CD4-positive, alpha-beta T cell treated with Interleukin-1 beta for 1 hour (primary cell): Measurements from ENCODE around the gene KBTBD3.
"Not testable (repeated sequence)": the region's sequence is repeated elsewhere in the genome, so short reads cannot be mapped to it uniquely, and the experiment has no call there.

ENCODE experiments used
- DNase-seq, 2 donors: peaks; one replicate each; pipeline ENCODE4 v3.0.0-alpha.2; 2020 to 2022

The KBTBD3 gene

GRCh38 chr11:106061249-106061784 is 15.8 kb downstream of the KBTBD3 start:
- no peak for DNase-seq

DNA sequence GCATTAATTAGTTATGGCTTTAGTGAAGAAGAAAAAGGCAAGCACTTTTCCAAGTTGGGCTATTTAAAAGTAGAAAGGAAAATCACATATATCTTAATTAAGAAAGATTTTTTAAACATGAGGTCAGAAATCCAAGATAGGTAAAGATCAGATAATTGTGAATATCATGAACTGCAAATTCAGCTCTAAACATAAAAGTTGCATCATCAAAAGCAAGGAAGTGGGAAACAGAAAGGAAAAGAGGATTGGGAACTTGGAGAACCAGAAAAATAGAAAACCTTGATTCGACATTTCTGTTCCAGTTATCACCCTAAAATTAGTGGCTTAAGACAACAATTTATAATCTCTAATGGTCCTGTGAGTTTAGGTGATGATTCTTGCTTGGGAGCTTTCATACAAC is 17.5 kb downstream of the KBTBD3 start:
- DNase-seq, result no peak

DNA sequence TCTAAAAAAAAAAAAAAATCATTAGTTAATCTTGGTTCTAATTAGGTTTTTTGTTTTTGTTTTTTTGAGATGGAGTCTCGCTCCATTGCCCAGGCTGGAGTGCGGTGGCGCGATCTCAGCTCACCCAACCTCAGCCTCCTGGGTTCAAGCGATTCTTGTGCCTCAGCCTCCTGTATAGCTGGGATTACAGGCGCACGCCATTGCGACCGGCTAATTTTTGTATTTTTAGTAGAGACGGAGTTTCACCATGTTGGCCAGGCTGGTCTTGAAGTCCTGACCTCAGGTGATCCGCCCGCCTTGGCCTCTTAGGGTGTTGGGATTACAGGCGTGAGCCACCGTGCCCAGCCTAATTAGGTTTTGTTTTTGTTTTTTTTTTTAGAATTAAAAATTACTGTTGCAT is 18.8 kb downstream of the KBTBD3 start:
- DNase-seq, result not testable (repeated sequence)

- no peak for DNase-seq
Observed at GRCh38 chr11:106051103-106051502, 26.0 kb downstream of the KBTBD3 start.

DNA sequence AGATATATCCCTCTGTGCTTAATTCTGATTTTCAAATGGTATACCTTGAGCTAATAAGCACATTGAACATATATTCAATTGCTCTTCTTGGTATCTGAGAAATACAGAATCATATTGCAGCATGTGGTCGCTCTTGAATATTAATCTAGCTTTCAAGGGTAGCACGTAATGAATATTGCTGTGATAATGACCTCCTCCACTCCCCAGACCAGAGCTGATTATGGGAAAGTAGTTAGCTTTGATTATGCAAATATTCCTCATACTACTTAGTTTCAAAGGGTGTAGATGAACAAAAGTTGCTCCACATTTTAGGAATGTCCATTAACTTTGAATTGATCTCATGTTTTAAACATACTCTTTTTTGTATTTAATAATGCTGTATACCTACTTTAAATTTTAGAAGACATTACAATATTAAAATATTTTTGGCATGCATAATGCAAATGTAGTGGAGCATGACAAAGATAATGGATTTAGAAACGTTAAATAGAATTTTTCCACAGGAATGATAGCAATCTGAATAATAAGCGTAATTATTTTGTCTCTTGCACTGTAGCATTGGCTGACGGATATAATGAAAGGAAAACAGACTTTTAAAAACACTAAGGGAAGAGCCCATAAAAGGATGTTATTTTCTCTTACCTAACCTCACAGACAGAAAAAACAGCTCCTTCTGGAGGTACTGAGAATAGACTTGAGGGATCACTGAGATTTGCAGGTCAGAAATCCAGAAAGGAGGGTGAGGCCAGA is 27.2 kb downstream of the KBTBD3 start:
- DNase-seq, result no peak

GRCh38 chr11:106047631-106048030 is 29.5 kb downstream of the KBTBD3 start:
- DNase-seq, result no peak

DNA sequence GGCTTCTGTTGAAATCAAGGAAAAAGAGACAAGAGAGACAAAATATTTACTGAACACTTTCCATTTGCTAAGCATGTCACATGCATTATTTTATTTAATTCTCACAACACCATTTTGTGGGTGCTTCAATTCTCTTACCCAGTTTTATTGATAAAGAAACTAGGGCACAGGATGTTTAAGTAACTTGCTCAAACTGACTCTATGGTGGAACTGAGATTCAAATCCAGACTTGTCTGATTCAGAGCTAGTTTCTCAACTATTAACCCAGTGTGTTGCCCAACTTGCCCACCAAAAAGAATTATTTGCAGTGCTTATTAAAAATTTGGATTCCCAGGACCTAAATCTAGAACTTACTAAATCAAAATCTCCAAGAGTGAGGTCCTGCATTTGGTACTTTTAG is 33.6 kb downstream of the KBTBD3 start:
- DNase-seq, result no peak

GRCh38 chr11:106032861-106033260 is 44.3 kb downstream of the KBTBD3 start:
- no peak for DNase-seq

DNA sequence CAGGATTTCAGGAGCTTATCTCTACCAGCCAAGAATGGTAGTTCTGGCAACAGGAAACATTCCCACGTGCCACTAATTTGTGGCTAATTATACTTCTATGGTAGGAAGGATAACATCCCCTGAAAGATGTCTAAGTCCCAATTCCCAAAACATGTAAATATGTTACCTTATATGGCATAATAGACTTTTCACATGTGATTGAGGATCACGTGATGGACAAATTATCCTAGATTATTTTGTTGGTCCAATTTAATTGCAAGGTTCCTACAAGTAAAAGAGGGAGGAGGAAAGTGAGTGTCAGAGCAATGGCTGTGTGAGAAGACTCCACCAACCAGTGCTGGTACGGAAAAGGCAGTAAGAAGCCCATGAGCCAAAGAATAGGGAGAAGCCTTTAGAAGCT is 45.2 kb downstream of the KBTBD3 start:
- no peak for DNase-seq

DNA sequence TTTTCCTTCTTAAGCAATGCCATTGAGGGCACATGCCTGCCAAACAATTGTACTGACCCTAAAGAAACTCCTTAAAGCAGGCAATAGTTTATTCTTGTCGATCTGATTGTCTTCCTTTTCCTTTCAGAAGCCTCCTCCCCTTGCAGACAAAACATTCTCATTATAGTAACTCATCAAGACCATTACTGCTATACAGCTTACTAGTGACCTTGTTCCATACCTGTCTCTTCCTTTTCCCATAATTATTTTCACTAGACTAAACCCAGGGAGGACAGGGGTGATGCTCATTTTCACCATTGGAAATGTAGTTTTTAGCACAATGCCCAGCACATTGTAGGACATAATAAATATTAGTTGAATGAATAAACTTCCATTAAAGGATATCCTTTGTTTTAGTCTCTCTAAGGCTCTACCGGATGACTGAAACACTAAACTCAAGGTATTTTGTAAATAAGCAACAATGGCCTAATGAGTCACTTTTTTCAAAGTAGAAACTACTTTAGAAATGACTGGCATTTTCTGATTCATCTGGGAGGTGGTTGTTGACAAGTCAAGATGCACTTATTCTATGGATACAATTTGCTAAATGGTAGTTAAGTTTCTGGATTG is 45.8 kb downstream of the KBTBD3 start:
- no peak for DNase-seq

GRCh38 chr11:106030609-106031008 is 46.5 kb downstream of the KBTBD3 start:
- no peak for DNase-seq

GRCh38 chr11:106022795-106023275 is 54.3 kb downstream of the KBTBD3 start:
- no peak for DNase-seq

- DNase-seq, result peak; percentile 95 to 97
Observed at GRCh38 chr11:106021967-106022794, 55.0 kb downstream of the KBTBD3 start, which contains the start of gene MSANTD4. Gene MSANTD4, minus strand, starts transcription at chr11:106022240. Its CDS starts 11,323 bp downstream, at chr11:106010917.

GRCh38 chr11:106021181-106021966 is 55.8 kb downstream of the KBTBD3 start:
- DNase-seq, result no peak

GRCh38 chr11:106017093-106017492 is 60.1 kb downstream of the KBTBD3 start:
- DNase-seq, result no peak

DNA sequence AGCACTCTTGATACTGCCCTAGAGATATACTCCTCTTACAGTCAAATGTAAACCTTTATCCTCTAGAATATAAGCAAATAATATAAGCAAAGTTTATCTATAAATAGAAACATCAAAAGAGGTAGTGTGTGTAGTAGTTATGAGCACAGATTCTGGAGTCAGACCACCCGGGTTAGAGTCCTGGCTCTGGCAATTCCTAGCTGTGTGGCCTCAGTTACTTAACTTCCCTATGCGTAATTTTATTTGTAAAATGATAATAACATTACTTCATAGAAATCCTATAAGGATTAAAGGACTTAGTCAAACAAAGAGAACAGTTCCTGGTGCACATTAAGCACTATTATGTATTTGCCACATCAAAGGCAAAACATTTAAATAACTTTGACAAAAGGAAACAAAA is 62.1 kb downstream of the KBTBD3 start:
- no peak for DNase-seq

- no peak for DNase-seq
Observed at GRCh38 chr11:106014620-106015019, 62.5 kb downstream of the KBTBD3 start.

DNA sequence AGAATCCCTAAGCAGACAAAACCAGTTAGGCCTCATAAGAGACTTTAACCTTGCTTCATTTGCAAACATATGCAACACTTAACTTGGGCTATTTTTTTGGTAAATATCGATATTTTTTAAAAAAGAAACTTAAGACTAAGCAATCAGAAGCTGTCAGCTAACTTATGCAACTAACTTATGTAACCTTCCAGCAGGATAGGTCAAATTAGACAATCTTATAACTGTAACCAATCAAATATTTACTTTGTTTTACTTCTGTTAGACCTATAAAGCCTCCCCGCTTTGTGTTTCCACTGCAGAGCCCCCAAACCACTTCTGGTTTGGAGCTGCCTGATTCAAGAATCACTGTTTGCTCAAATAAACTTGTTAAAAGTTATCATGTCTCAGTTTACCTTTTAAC is 63.1 kb downstream of the KBTBD3 start:
- DNase-seq, result no peak

DNA sequence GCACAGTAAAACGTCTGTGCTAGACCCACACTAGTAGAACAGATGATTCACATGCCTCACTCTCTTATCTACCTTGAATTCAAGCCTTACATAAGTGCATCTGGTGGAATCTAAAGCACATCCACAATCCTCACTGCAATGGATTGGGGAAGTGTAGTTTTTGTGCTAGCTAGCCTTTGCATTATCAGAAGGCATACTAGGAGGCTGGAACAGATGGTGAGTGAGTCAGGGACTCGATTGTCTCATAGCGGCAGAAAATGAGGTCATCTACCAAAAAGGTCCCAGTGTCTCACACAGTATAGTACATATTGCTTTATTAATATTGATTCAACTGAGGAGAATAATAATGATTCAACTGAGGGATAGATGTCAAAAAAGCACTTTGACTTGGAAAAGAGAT is 64.4 kb downstream of the KBTBD3 start:
- no peak for DNase-seq

GRCh38 chr11:106011481-106011880 is 65.7 kb downstream of the KBTBD3 start:
- no peak for DNase-seq

DNA sequence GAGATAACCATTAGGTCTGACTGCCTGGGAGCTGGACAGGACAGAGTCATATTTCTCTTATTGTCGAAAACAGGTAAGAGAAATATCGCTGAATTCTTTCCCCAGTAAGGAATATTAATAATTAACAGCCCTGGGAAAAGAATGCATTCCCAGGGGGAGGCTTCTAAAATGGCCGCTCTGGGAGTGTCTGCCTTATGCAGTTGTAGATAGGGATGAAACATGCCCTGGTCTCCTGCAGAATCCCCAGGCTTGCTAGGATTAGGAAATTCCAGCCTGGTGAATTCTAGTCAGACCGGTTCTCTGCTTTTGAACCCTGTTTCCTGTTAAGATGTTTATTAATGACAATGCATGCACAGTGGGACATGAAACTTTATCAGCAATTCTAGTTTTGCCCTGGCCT is 74.1 kb downstream of the KBTBD3 start:
- DNase-seq, result not testable (repeated sequence)

DNA sequence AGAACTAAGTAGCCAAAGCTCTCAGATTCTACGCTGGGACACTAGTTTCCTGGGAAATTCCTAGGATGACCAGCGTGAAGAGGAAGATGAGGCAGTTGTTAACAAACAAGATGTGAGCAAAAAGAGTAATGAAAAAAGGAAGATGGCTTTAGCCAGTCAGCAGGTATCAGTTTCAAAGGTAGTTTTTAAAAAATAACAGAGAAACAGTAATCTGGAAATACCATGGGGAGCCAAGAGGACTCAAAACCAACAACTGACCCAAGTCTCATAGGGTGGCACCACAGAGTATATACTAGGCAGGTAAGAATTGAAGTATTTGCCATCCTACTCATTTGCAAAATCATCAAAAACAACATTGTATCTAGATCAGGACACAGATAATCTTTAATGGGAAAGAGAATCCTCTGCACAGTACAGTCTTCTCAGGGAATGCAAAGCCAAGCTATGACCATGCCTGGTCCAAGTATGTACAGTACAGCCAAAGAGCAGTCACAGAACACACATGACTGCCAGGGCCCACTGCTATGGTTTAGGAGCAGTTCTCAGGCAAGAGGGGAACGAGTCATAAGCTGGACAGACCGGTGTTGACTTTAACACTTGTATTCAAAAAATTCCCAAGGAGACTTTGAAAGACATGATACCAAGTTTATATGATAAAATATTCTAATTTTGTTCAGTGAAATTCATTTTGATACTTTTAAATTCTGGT is 75.7 kb downstream of the KBTBD3 start:
- no peak for DNase-seq
